Skeletal muscle tissue (tissue), 4 donors: ENCODE measurements around the gene NIM1K. TPM values are rescaled to one million over a fixed set of nuclear protein-coding genes. Genes with fewer than 3 reads are reported as not detected.

Source experiments
- H3K27ac ChIP-seq: one replicate; pipeline ENCODE4 v1.7.0; 2013; ENCODE audit warnings: mild to moderate bottlenecking, low read depth, low read length, inconsistent platforms
- H3K27me3 ChIP-seq, 3 donors: one replicate each; pipeline ENCODE4 v1.7.0; 2013; ENCODE audit warnings: low read length in 3 of 3; ENCODE audit not compliant: control insufficient read depth in 3 of 3, insufficient read depth in 3 of 3
- H3K36me3 ChIP-seq, 3 donors: one replicate each; pipeline ENCODE4 v1.7.0; 2013; ENCODE audit warnings: low read length in 3 of 3; ENCODE audit not compliant: control insufficient read depth in 3 of 3, insufficient read depth in 3 of 3
- H3K4me1 ChIP-seq, 3 donors: one replicate each; pipeline ENCODE4 v1.7.0; 2013; ENCODE audit warnings: low read length in 3 of 3, mild to moderate bottlenecking in 3 of 3; ENCODE audit not compliant: control insufficient read depth in 3 of 3, insufficient read depth in 3 of 3
- H3K4me3 ChIP-seq, 3 donors: one replicate each; pipeline ENCODE4 v1.7.0; 2013; ENCODE audit warnings: low read length in 3 of 3
- H3K9ac ChIP-seq, 3 donors: one replicate each; pipeline ENCODE4 v1.7.0; 2013; ENCODE audit warnings: low read length in 3 of 3, mild to moderate bottlenecking in 3 of 3, moderate library complexity in 2 of 3, low read depth in 1 of 3
- H3K9me3 ChIP-seq, 3 donors: one replicate each; pipeline ENCODE4 v1.7.0; 2013; ENCODE audit warnings: low read length in 3 of 3; ENCODE audit not compliant: control insufficient read depth in 3 of 3
- total RNA-seq: library from RNA; depleted of rRNA; stranded (reverse); fragments of >200 nt; gene quantifications from one replicate; pipeline ENCODE4 v1.2.3, GENCODE V29; 2014
- donor health status: Osteomylitis.

Gene NIM1K
- total RNA-seq, 1 donor from 2014 or later: 0.52 TPM

GRCh38 chr5:43268188-43268820, 76.3 kb downstream of the NIM1K start:
- H3K9me3 ChIP-seq: peaks cover 0 to 2% (median 0%) of the 10 kb centered on the region in 3 donors
- no peak overlapping the region for H3K27ac ChIP-seq
- no peak overlapping the region for H3K9ac ChIP-seq
- H3K36me3 ChIP-seq: no peaks in the 10 kb centered on the region
- H3K4me3 ChIP-seq: no peak overlapping the region
- H3K4me1 ChIP-seq: no peaks in the 10 kb centered on the region
- H3K27me3 ChIP-seq: no peaks in the 10 kb centered on the region

GRCh38 chr5:43270645-43271044, 78.6 kb downstream of the NIM1K start:
- Histone ChIP-seq H3K9ac (no peak overlapping the region), H3K27ac (no peak overlapping the region), H3K27me3 (no peaks in the 10 kb centered on the region)

GRCh38 chr5:43273552-43273951, 81.5 kb downstream of the NIM1K start:
- H3K9ac ChIP-seq: no peak overlapping the region
- no peaks in the 10 kb centered on the region for H3K4me1 ChIP-seq
- H3K27ac ChIP-seq: no peak overlapping the region
- H3K27me3 ChIP-seq: no peaks in the 10 kb centered on the region
- no peak overlapping the region for H3K4me3 ChIP-seq
- no peaks in the 10 kb centered on the region for H3K9me3 ChIP-seq
- no peaks in the 10 kb centered on the region for H3K36me3 ChIP-seq

More at GRCh38 chr5:43270645-43271044, 78.6 kb downstream of the NIM1K start:
- Histone ChIP-seq H3K36me3 (no peaks in the 10 kb centered on the region), H3K9me3 (peaks cover 0 to 2% (median 0%) of the 10 kb centered on the region in 3 donors), H3K4me3 (no peak overlapping the region), H3K4me1 (no peaks in the 10 kb centered on the region)

GRCh38 chr5:43274435-43275114, 82.5 kb downstream of the NIM1K start:
- Histone ChIP-seq H3K27ac (no peak overlapping the region), H3K4me3 (no peak overlapping the region), H3K36me3 (no peaks in the 10 kb centered on the region), H3K27me3 (no peaks in the 10 kb centered on the region), H3K9me3 (no peaks in the 10 kb centered on the region), H3K9ac (no peak overlapping the region), H3K4me1 (no peaks in the 10 kb centered on the region)

- Histone ChIP-seq H3K9ac (no peak overlapping the region), H3K9me3 (no peaks in the 10 kb centered on the region), H3K27ac (no peak overlapping the region), H3K36me3 (no peaks in the 10 kb centered on the region), H3K27me3 (no peaks in the 10 kb centered on the region), H3K4me3 (no peak overlapping the region), H3K4me1 (no peaks in the 10 kb centered on the region)
Observed at GRCh38 chr5:43275391-43275790, 83.4 kb downstream of the NIM1K start.

GRCh38 chr5:43279548-43280274, 87.7 kb downstream of the NIM1K start:
- Histone ChIP-seq H3K27me3 (no peaks in the 10 kb centered on the region), H3K27ac (no peak overlapping the region), H3K9me3 (no peaks in the 10 kb centered on the region), H3K9ac (no peak overlapping the region), H3K4me1 (no peaks in the 10 kb centered on the region), H3K36me3 (no peaks in the 10 kb centered on the region), H3K4me3 (no peak overlapping the region)

GRCh38 chr5:43281840-43282658, 90.0 kb downstream of the NIM1K start:
- Histone ChIP-seq H3K9ac (no peak overlapping the region), H3K4me3 (no peak overlapping the region), H3K36me3 (peaks cover 0 to 7% (median 0%) of the 10 kb centered on the region in 3 donors), H3K9me3 (no peaks in the 10 kb centered on the region), H3K27ac (no peak overlapping the region), H3K4me1 (no peaks in the 10 kb centered on the region), H3K27me3 (no peaks in the 10 kb centered on the region)

GRCh38 chr5:43286623-43287022, 94.6 kb downstream of the NIM1K start:
- no peaks in the 10 kb centered on the region for H3K27me3 ChIP-seq
- no peaks in the 10 kb centered on the region for H3K4me1 ChIP-seq
- H3K9me3 ChIP-seq: no peaks in the 10 kb centered on the region
- H3K27ac ChIP-seq: no peak overlapping the region
- H3K9ac ChIP-seq: no peak overlapping the region
- H3K4me3 ChIP-seq: no peak overlapping the region
- H3K36me3 ChIP-seq: peaks cover 6 to 17% (median 9%) of the 10 kb centered on the region in 3 donors

GRCh38 chr5:43287493-43287892, 95.5 kb downstream of the NIM1K start:
- H3K27ac ChIP-seq: no peak overlapping the region
- H3K4me3 ChIP-seq: no peak overlapping the region
- H3K9ac ChIP-seq: no peak overlapping the region
- peaks cover 10 to 23% (median 15%) of the 10 kb centered on the region in 3 donors for H3K36me3 ChIP-seq
- H3K9me3 ChIP-seq: no peaks in the 10 kb centered on the region
- no peaks in the 10 kb centered on the region for H3K4me1 ChIP-seq
- no peaks in the 10 kb centered on the region for H3K27me3 ChIP-seq
